Sigmoid colon (tissue), 7 donors: ENCODE results near the gene HNF1B. TPM values are rescaled to one million over a fixed set of nuclear protein-coding genes. Genes with fewer than 3 reads are reported as not detected.

ENCODE experiments used
- DNase-seq: peaks from one replicate; pipeline ENCODE4 v3.0.0-alpha.2; 2019
- H3K27ac ChIP-seq, 4 donors: fragments of 200-600 bp; sonication (generic); one replicate each; pipeline ENCODE4 v1.5.1; 2016 to 2019; ENCODE audit warnings: mild to moderate bottlenecking in 1 of 4
- H3K27me3 ChIP-seq, 3 donors: fragments of 200-600 bp; sonication (generic); one replicate each; pipeline ENCODE4 v1.5.1; 2019; ENCODE audit warnings: mild to moderate bottlenecking in 1 of 3
- H3K36me3 ChIP-seq, 4 donors: fragments of 200-600 bp; sonication (generic); one replicate each; pipeline ENCODE4 v1.5.1; 2016 to 2019
- H3K4me1 ChIP-seq, 4 donors: fragments of 200-600 bp; sonication (generic); one replicate each; pipeline ENCODE4 v1.5.1; 2017 to 2019
- H3K4me3 ChIP-seq, 4 donors: fragments of 200-600 bp; sonication (generic); one replicate each; pipeline ENCODE4 v1.5.1; 2017 to 2019; ENCODE audit warnings: mild to moderate bottlenecking in 2 of 4, moderate library complexity in 1 of 4
- H3K9me3 ChIP-seq, 4 donors: fragments of 200-600 bp in 3 of 4; sonication (generic) in 3 of 4; one replicate each; pipeline versions ENCODE4 v1.5.1 to v1.6.1; 2013 to 2019
- CTCF ChIP-seq, 4 experiments: fragments of 450-650 bp in 3 of 4; fragments of 200-600 bp in 1 of 4; IDR thresholded peaks; one replicate each; pipeline ENCODE4 v1.5.1; 2016 to 2019; ENCODE audit warnings: antibody characterized with exemption in 4 of 4, mild to moderate bottlenecking in 3 of 4, moderate library complexity in 2 of 4
- EP300 ChIP-seq, 4 donors: sonication (generic); formaldehyde crosslinking; IDR thresholded peaks; one replicate each; pipeline ENCODE4 v1.6.1; 2017; ENCODE audit warnings: antibody characterized with exemption in 4 of 4
- POLR2A ChIP-seq, 2 donors: fragments of 450-650 bp; IDR thresholded peaks; one replicate each; pipeline ENCODE4 v1.6.1; 2016; ENCODE audit warnings: antibody characterized with exemption in 2 of 2, mild to moderate bottlenecking in 2 of 2, moderate library complexity in 2 of 2
- POLR2AphosphoS5 ChIP-seq, 4 donors: sonication (generic); formaldehyde crosslinking; IDR thresholded peaks; one replicate each; pipeline ENCODE4 v1.6.1; 2017; ENCODE audit warnings: antibody characterized with exemption in 4 of 4
- WGBS, 2 donors: extraction: QIAGEN DNeasy Blood & Tissue Kit; methylation state at CpG; one replicate each; pipeline ENCODE4 v1.1.7; 2013; 5-methylcytosine and 5-hydroxymethylcytosine counted together
- intact Hi-C: fragments of 100-400 bp; cut with DNase I; formaldehyde crosslinking; loops from one replicate; pipeline ENCODE4 v1.15.1; 2023
- polyA plus RNA-seq, 3 donors: library from polyadenylated mRNA; stranded (reverse); fragments of 200-250 nt; gene quantifications; one replicate each; pipeline ENCODE4 v1.2.3, GENCODE V29; 2013
- total RNA-seq, 4 donors: library from RNA; depleted of rRNA; stranded (reverse); fragments of >200 nt; gene quantifications; one replicate each; pipeline ENCODE4 v1.1.0, GENCODE V29; 2016
- donor health status: healthy with polysubstance abuse.
- donor health status: Bipolar disorder and iron deficiency.
- donor health status: healthy.

The HNF1B gene
- total and polyA plus RNA-seq, 7 donors = 0.28 to 13.2 (median 10.7) TPM; not detected in 3

- WGBS, 2 donors = 63 to 77% methylated on average over 1 of the region's 1 CpG
- Histone ChIP-seq H3K9me3 (no peaks in the 10 kb centered on the region), H3K36me3 (no peaks in the 10 kb centered on the region), H3K4me3 (no peak overlapping the region), H3K4me1 (no peaks in the 10 kb centered on the region), H3K27ac (no peak overlapping the region), H3K27me3 (no peaks in the 10 kb centered on the region)
- DNase-seq = no peak
- no peak for TF ChIP-seq EP300 (IDR thresholded peaks at IDR 0.05)
- no peak for TF ChIP-seq POLR2A (IDR thresholded peaks at IDR 0.05)
- no peak for TF ChIP-seq POLR2AphosphoS5 (IDR thresholded peaks at IDR 0.05)
- intact Hi-C loops = no loop called here
Measured at GRCh38 chr17:37667039-37667438, 77.8 kb downstream of the HNF1B start.

- H3K4me1 ChIP-seq = no peaks in the 10 kb centered on the region
- H3K27me3 ChIP-seq = no peaks in the 10 kb centered on the region
- H3K9me3 ChIP-seq = no peaks in the 10 kb centered on the region
- no peak overlapping the region for H3K27ac ChIP-seq
- no peaks in the 10 kb centered on the region for H3K36me3 ChIP-seq
- WGBS, 2 donors = 84 to 90% methylated on average over 3 of the region's 3 CpGs
- intact Hi-C loops = no loop called here
- DNase-seq = no peak
- TF ChIP-seq POLR2AphosphoS5 (IDR thresholded peaks at IDR 0.05) (no peak), CTCF (IDR thresholded peaks at IDR 0.05) (no peak), POLR2A (IDR thresholded peaks at IDR 0.05) (no peak), EP300 (IDR thresholded peaks at IDR 0.05) (no peak)
- H3K4me3 ChIP-seq = no peak overlapping the region
Measured at GRCh38 chr17:37664214-37664613, 80.6 kb downstream of the HNF1B start.

- TF ChIP-seq CTCF (IDR thresholded peaks at IDR 0.05) (no peak), POLR2A (IDR thresholded peaks at IDR 0.05) (no peak), EP300 (IDR thresholded peaks at IDR 0.05) (no peak), POLR2AphosphoS5 (IDR thresholded peaks at IDR 0.05) (no peak)
- no peak for DNase-seq
- Histone ChIP-seq H3K27me3 (no peaks in the 10 kb centered on the region), H3K27ac (no peak overlapping the region), H3K4me3 (no peak overlapping the region), H3K9me3 (no peaks in the 10 kb centered on the region), H3K4me1 (no peaks in the 10 kb centered on the region), H3K36me3 (no peaks in the 10 kb centered on the region)
- 37 to 64% methylated on average over 4 of the region's 4 CpGs for WGBS, 2 donors
- intact Hi-C loops = no loop called here
Measured at GRCh38 chr17:37662353-37662752, 82.5 kb downstream of the HNF1B start.

- WGBS, 2 donors = 14 to 53% methylated on average over 1 of the region's 1 CpG
- DNase-seq = no peak
Measured at GRCh38 chr17:37661400-37662014, 83.4 kb downstream of the HNF1B start.

GRCh38 chr17:37659925-37660324, 84.9 kb downstream of the HNF1B start:
- intact Hi-C loops = no loop called here
- no peak overlapping the region for H3K27ac ChIP-seq
- TF ChIP-seq EP300 (IDR thresholded peaks at IDR 0.05) (no peak), POLR2AphosphoS5 (IDR thresholded peaks at IDR 0.05) (no peak), POLR2A (IDR thresholded peaks at IDR 0.05) (no peak), CTCF (IDR thresholded peaks at IDR 0.05) (no peak)
- no peaks in the 10 kb centered on the region for H3K9me3 ChIP-seq
- no peaks in the 10 kb centered on the region for H3K36me3 ChIP-seq
- H3K27me3 ChIP-seq = no peaks in the 10 kb centered on the region
- 89 to 92% methylated on average over 5 of the region's 5 CpGs for WGBS, 2 donors
- H3K4me3 ChIP-seq = no peak overlapping the region
- no peak for DNase-seq
- H3K4me1 ChIP-seq = no peaks in the 10 kb centered on the region

More at GRCh38 chr17:37661400-37662014, 83.4 kb downstream of the HNF1B start:
- Histone ChIP-seq H3K36me3 (no peaks in the 10 kb centered on the region), H3K27ac (no peak overlapping the region), H3K4me3 (no peak overlapping the region), H3K27me3 (no peaks in the 10 kb centered on the region), H3K4me1 (no peaks in the 10 kb centered on the region), H3K9me3 (no peaks in the 10 kb centered on the region)
- intact Hi-C loops = no loop called here
- no peak for TF ChIP-seq POLR2A (IDR thresholded peaks at IDR 0.05)
- TF ChIP-seq POLR2AphosphoS5 (IDR thresholded peaks at IDR 0.05) = no peak
- TF ChIP-seq EP300 (IDR thresholded peaks at IDR 0.05) = no peak
- TF ChIP-seq CTCF (IDR thresholded peaks at IDR 0.05) = no peak
